ENCODE measurements around the gene NKAIN1.
"Not testable (repeated sequence)": the region's sequence is repeated elsewhere in the genome, so short reads cannot be mapped to it uniquely, and the experiment has no call there.

The NKAIN1 gene

DNA sequence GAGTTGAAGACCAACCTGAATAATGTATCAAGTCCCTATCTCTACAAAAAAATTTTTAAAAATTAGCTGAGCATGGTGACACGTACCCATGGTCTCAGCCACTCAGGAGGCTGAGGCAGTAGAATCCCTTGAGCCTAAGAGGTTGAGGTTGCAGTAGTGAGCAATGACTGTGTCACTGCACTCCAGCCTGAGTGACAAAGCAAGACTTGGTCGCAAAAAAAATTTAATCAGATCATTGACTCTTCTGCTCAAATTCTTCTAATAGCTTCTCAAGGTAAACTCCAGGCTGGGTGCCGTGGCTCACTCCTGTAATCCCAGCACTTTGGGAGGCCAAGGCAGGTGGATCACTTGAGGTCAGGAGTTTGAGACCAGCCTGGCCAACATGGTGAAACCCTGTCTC is 88.3 kb downstream of the NKAIN1 start:
- no peak for DNase-seq

DNA sequence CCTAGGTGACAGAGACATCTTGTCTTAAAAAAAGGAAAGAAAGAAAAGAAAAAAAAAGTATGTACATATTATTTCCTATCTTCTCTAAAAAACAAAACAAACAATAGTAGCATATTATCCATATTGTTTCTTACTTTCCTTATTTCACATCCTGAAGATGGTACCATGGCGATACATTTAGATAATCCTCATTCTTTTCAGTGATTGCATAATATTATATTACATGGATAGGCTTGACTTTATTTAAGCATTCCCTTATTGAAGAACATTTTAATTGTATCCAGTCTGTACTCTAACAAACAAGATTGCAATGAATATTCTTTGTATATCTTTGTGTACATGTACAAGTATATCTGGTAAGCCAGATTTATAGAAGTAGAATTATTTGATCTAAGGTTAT is 91.3 kb downstream of the NKAIN1 start:
- no peak for DNase-seq

DNA sequence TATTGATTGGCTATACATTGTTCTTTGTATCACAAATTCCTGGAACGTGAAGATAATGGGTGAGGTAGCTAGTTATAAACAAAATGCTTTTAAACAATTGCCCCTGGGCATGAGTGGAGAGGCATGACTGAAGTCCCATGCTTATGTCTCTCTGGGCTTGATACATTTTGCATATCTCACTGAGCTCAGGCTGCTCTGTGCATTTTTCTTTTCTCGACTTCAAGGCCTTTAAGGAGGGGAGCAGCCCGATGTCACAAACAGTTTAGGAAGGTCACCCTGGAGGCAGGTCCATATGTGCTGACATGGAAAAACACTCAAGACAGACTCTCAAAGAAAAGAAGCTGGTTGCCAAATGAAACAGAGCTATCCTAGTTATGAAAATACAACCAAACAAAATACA is 94.0 kb downstream of the NKAIN1 start:
- DNase-seq, result no peak

DNA sequence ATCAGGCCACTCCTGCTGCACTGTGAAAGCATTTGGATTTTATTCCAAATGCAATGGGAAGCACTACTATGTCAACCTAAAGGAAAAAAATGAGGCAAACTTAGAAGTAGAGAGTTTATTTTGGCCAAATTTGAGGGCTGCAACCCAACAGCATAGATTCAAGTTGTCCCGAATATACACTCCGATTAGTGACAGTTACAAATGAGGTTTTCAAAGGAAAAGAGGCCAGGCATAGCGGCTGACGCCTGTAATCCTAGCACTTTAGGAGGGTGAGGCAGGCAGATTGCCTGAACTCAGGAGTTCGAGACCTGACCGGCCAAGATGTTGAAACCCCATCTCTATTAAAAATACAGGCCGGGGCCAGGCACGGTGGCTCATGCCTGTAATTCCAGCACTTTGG is 95.2 kb downstream of the NKAIN1 start:
- DNase-seq, result no peak

DNA sequence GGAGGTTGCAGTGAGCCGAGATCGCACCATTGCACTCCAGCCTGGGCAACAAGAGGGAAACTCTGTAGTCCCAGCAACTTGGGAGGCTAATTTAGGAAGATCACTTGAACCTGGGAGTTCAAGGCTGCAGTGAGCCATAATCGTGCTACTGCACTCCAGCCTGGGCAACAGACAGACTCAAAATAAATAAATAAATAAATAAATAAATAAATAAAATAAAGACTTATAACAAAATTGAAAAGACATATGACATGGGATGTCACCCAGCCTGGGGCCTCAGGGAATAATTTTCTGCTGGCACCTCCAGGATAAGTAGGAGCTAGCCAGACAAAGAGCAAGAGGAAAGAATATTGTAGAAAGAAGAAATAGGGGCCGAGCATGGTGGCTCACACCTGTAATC is 96.2 kb downstream of the NKAIN1 start:
- no peak for DNase-seq

DNA sequence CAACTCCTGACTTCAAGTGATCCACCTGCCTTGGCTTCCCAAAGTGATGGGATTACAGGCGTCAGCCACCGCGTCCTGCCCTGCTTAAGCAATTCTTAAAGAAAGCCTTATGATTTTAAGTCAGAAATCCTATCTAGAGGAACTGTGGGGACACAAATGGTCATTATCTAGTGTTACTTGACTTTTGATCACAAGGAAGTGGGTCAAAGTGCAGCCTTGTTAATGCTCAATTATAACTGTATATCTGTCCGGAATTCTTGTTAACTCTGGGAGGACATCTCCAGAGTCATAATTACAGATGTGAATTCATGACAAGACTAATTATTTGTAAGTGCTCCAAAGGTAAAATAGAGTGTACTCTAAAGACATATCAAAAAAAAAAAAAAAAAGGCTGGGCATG is 97.3 kb downstream of the NKAIN1 start:
- DNase-seq, result no peak

DNA sequence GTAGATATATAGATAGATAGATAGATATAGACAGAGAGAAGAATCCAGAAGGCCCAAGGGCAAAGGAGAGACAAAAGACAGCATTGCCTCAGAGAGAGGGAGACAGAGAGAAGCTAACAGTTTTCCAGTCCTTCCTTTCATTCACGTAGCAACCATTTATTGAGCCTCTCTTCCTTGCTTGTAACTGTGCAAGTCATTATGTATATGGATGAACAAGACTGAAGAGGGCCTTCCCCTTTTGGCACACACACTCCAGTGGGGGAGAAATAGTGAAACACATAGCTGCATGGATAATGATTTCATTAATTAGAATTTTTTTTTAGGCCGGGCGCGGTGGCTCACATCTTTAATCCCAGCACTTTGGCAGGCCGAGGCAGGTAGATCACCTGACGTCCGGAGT is 99.4 kb downstream of the NKAIN1 start:
- DNase-seq, result no peak

DNA sequence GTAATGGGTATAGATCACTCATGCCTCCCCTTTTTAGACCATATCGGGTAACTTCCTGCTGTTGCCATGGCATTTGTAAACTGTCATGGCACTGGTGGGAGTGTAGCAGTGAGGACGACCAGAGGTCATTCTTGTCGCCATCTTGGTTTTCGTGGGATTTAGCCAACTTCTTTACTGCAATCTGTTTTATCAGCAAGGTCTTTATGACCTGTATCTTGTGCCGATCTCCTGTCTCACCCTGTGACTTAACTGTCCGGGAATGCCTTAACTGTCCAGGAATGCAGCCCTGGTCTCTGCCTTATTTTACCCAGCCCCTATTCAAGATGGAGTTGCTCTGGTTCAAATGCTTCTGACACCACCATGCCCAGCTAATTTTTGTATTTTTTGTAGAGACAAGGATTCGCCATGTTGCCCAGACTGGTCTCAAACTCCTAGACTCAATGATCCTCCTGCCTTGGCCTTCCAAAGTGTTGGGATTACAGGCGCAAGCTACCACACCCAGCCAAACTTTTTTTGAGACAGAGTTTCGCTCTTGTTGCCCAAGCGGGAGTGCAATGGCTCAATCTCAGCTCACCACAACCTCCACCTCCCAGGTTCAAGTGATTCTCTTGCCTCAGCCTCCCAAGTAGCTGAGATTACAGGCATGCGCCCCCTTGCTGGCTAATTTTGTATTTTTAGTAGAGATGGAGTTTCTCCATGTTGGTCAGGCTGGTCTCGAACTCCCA is 100.7 kb downstream of the NKAIN1 start:
- not testable (repeated sequence) for DNase-seq

DNA sequence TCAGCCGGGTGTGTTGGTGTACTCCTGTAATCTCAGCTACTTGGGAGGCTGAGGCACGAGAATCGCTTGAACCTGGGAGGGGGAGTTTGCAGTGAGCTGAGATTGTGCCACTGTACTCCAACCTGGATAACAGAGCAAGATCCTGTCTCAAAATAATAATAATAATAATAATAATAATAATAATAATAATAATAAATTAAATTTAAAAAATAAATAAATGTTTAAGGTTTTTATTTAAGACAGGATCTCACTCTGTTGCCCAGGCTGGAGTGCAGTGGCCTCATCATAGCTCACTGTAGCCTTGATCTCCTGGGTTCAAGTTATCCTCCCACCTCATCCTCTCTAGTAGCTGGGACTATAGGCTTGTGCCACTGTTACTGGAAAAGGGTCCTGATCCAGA is 101.8 kb downstream of the NKAIN1 start:
- DNase-seq, result not testable (repeated sequence)

DNA sequence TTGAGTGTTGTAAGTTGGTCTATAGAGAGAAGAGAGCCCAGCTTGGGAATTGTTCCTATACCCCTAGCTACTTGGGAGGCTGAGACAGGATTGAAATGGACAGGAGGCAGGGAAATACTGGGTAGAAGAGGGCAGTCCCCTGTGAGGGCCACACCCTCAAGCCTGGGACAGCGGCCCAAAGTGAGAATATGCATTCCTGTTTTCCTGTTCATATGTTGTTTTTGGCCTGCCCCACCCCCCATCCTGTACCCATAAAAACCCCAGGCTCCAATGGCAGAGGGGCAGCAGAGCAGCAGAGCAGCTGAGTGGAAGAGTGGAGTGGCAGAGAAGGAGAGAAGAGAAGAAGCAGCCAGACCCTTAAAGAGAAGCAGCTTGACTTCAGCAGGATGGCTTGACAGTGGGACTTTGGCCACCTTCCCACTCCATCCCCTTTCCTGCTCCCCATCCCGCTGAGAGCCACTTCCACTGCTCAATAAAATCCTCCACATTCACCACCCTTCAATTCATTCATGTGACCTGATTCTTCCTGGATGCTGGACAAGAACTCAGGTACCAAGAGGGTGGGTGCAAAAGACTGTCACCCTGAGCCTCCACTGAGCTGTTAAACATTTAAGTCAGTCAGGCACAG is 103.6 kb downstream of the NKAIN1 start:
- no peak for DNase-seq

DNA sequence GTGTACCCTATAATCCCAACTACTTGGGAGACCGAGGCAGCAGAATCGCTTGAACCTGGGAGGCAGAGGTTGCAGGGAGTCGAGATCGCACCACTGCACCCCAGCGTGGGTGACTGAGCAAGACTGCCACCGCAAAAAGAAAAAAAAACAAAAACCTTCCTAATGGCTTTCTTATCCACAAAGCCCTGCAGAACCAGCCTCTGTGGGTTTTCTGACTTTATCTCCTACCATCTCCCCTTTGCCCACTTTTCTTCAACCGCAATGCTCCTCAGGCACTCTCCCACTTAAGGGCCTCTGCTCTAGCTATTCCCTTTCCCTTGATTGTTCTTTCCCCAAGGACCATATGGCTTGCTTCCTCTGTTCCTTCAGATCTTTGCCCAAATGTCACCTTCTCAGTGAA is 106.3 kb downstream of the NKAIN1 start:
- DNase-seq, result no peak

Data from NCI-H524 (cell line).